Eye (tissue), 1 donor: ENCODE measurements around the gene STK38.
"Not testable (repeated sequence)": the region's sequence is repeated elsewhere in the genome, so short reads cannot be mapped to it uniquely, and the experiment has no call there.

Experiments
- DNase-seq: peaks from one replicate; pipeline ENCODE4 v3.0.0-alpha.2; 2015

Gene STK38

GRCh38 chr6:36479256-36479655, 68.0 kb downstream of the STK38 start:
- no peak for DNase-seq

- no peak for DNase-seq
These were observed 69.2 kb downstream of the STK38 start for GRCh38 chr6:36478051-36478526.

GRCh38 chr6:36469946-36470345, 77.3 kb downstream of the STK38 start:
- DNase-seq, result no peak

- DNase-seq, result no peak
These were observed 78.1 kb downstream of the STK38 start for GRCh38 chr6:36469148-36469661.

GRCh38 chr6:36467625-36468024, 79.7 kb downstream of the STK38 start:
- DNase-seq, result no peak

- no peak for DNase-seq
These were observed 83.0 kb downstream of the STK38 start for GRCh38 chr6:36464233-36464632.

- no peak for DNase-seq
These were observed 83.6 kb downstream of the STK38 start for GRCh38 chr6:36463676-36464075.

- no peak for DNase-seq
These were observed 85.6 kb downstream of the STK38 start for GRCh38 chr6:36461646-36462045.

- DNase-seq, result no peak
These were observed 86.4 kb downstream of the STK38 start for GRCh38 chr6:36460916-36461315.

GRCh38 chr6:36459501-36459900, 87.8 kb downstream of the STK38 start:
- DNase-seq, result no peak

GRCh38 chr6:36455486-36456027, 91.7 kb downstream of the STK38 start:
- DNase-seq, result no peak

GRCh38 chr6:36452897-36453296, 94.4 kb downstream of the STK38 start:
- not testable (repeated sequence) for DNase-seq

- not testable (repeated sequence) for DNase-seq
These were observed 98.1 kb downstream of the STK38 start for GRCh38 chr6:36449173-36449572.

- no peak for DNase-seq
These were observed 101.7 kb downstream of the STK38 start for GRCh38 chr6:36445621-36446020.

GRCh38 chr6:36444470-36444869, 102.8 kb downstream of the STK38 start:
- DNase-seq, result no peak
